Adipocyte (in vitro differentiated cells): ENCODE data around the gene NHLH1.
A peak's percentile ranks its signal among the peaks of the same experiment; 100 is the strongest.

Source experiments
- DNase-seq: peaks from one replicate; pipeline ENCODE4 v3.0.0-alpha.2; 2015; ENCODE audit warnings: low read depth
- H3K27me3 ChIP-seq: replicated peaks from 2 replicates; pipeline ENCODE4 v1.7.0; 2013; ENCODE audit warnings: mild to moderate bottlenecking, low read length, moderate library complexity; ENCODE audit not compliant: control insufficient read depth, insufficient read depth
- H3K36me3 ChIP-seq: 2 replicates; pipeline ENCODE4 v1.7.0; 2013; ENCODE audit warnings: low read length, mild to moderate bottlenecking, moderate library complexity; ENCODE audit not compliant: control insufficient read depth, insufficient read depth, severe bottlenecking
- H3K4me1 ChIP-seq: 2 replicates; pipeline ENCODE4 v1.7.0; 2013; ENCODE audit warnings: mild to moderate bottlenecking, low read length, moderate library complexity; ENCODE audit not compliant: control insufficient read depth, insufficient read depth
- H3K4me3 ChIP-seq: 2 replicates; pipeline ENCODE4 v1.7.0; 2013; ENCODE audit warnings: mild to moderate bottlenecking, low read length, moderate library complexity
- H3K9ac ChIP-seq: 2 replicates; pipeline ENCODE4 v1.7.0; 2013; ENCODE audit warnings: mild to moderate bottlenecking, low read length, moderate library complexity
- H3K9me3 ChIP-seq: 2 replicates; pipeline ENCODE4 v1.7.0; 2013; ENCODE audit warnings: mild to moderate bottlenecking, low read length, moderate library complexity; ENCODE audit not compliant: control insufficient read depth

NHLH1 gene

GRCh38 chr1:160359559-160360226, 7.2 kb upstream of the NHLH1 start:
- no peak overlapping the region for H3K4me3 ChIP-seq
- DNase-seq: no peak
- H3K9me3 ChIP-seq: no peaks in the 10 kb centered on the region
- H3K27me3 ChIP-seq: no peaks in the 10 kb centered on the region
- peak overlapping the region; percentile 44 for H3K9ac ChIP-seq
- peaks cover 77% of the 10 kb centered on the region for H3K4me1 ChIP-seq
- H3K36me3 ChIP-seq: peaks cover 45% of the 10 kb centered on the region

GRCh38 chr1:160360227-160360695, 6.6 kb upstream of the NHLH1 start:
- Histone ChIP-seq H3K9me3 (no peaks in the 10 kb centered on the region), H3K27me3 (no peaks in the 10 kb centered on the region), H3K4me3 (no peak overlapping the region), H3K36me3 (peaks cover 39% of the 10 kb centered on the region), H3K4me1 (peaks cover 71% of the 10 kb centered on the region), H3K9ac (peak overlapping the region; percentile 44)
- no peak for DNase-seq

- Histone ChIP-seq H3K9ac (peak overlapping the region; percentile 50), H3K9me3 (no peaks in the 10 kb centered on the region), H3K4me3 (no peak overlapping the region), H3K36me3 (peaks cover 30% of the 10 kb centered on the region), H3K27me3 (no peaks in the 10 kb centered on the region), H3K4me1 (peaks cover 62% of the 10 kb centered on the region)
- no peak for DNase-seq
These were observed 5.7 kb upstream of the NHLH1 start for GRCh38 chr1:160361199-160361598.

DNA sequence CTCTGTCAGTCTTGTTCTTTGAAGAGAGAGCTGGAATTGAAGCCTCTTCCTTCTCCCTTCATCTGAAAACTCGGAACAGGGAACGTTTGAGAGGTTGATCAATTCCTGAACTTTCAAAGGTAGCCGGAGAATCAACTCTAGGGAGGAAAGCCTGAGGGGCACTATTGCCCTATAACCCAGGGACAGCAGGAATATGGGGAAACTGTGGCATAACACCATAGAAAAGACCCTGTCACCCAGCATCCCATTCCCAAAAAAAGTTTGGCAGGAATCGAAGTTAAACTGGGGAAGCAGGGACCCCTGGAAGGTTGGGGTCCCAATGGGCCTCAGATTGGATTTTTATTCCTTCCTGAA, 5.1 kb upstream of the NHLH1 start:
- no peak overlapping the region for H3K4me3 ChIP-seq
- DNase-seq: no peak
- H3K4me1 ChIP-seq: peaks cover 56% of the 10 kb centered on the region

GRCh38 chr1:160362168-160362957, 4.5 kb upstream of the NHLH1 start:
- Histone ChIP-seq H3K36me3 (peaks cover 22% of the 10 kb centered on the region), H3K4me1 (peaks cover 52% of the 10 kb centered on the region), H3K4me3 (no peak overlapping the region), H3K27me3 (peaks cover 4% of the 10 kb centered on the region), H3K9me3 (no peaks in the 10 kb centered on the region), H3K9ac (peak overlapping the region; percentile 58)
- peak; percentile 47 for DNase-seq

More for the DNA sequence above, 5.1 kb upstream of the NHLH1 start:
- Histone ChIP-seq H3K9ac (peak overlapping the region; percentile 50), H3K27me3 (no peaks in the 10 kb centered on the region), H3K36me3 (peaks cover 24% of the 10 kb centered on the region), H3K9me3 (no peaks in the 10 kb centered on the region)

DNA sequence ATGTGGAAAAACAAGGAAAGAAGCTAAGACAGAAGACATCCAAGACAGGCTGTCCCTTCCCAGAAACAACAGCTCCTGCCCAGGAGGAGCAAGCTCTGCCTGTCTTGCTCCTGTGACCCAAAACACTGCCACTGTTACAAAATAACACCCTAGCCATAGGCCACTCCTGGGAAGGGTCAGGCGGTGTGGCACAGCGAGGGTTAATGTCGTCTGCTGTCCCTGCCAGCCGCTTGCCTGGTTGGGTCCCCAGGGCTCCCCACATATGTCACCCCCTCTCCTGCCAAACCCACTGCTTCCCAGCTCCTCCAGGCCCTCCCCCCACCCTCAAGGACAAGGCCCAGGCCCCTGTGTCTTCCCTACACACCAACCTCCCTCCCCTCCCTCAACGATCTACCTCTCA, 3.9 kb upstream of the NHLH1 start:
- H3K36me3 ChIP-seq: peaks cover 20% of the 10 kb centered on the region
- DNase-seq: no peak
- H3K4me3 ChIP-seq: no peak overlapping the region
- peaks cover 46% of the 10 kb centered on the region for H3K4me1 ChIP-seq
- no peaks in the 10 kb centered on the region for H3K9me3 ChIP-seq
- peaks cover 10% of the 10 kb centered on the region for H3K27me3 ChIP-seq
- H3K9ac ChIP-seq: peak overlapping the region; percentile 58

DNA sequence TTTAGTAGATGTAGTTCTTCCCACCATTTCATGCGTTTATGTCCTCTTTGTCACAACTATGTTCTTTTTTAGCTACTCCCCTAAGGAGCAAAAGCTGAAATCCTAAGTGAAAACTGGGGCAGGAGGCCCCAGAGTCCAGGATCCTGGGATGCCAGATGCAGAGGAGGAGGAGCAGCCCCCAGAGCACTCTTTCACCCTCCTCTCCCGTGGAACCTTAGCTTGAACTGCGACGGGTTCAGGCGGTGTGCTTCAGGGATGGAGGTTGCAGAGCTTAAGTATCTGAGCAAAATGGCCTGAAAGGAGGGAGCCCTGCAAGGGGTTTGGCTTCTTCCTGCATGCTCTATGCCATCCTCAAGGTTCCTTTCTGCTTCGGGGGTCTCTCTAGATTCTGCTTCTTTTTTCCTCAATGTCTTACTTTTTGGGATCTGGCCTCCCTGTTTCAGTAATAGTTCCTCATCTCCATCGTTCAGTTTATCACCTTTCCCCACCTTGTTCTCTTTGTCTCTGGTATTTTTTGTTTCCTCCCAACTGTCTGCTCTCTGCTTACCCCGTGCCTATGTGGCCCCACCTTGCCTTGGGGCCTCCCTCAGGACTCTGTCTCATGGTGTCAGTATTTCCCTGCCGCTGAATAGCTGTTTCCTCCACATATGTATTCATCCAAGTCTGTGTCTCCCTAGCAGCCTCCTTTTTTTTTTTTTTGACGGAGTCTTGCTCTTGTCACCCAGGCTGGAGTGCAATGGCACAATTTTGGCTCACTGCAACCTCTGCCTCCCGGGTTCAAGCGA, 2.7 kb upstream of the NHLH1 start:
- H3K9ac ChIP-seq: no peak overlapping the region
- peaks cover 14% of the 10 kb centered on the region for H3K27me3 ChIP-seq
- H3K9me3 ChIP-seq: no peaks in the 10 kb centered on the region
- peaks cover 11% of the 10 kb centered on the region for H3K36me3 ChIP-seq
- H3K4me3 ChIP-seq: no peak overlapping the region
- peaks cover 40% of the 10 kb centered on the region for H3K4me1 ChIP-seq
- DNase-seq: no peak

DNA sequence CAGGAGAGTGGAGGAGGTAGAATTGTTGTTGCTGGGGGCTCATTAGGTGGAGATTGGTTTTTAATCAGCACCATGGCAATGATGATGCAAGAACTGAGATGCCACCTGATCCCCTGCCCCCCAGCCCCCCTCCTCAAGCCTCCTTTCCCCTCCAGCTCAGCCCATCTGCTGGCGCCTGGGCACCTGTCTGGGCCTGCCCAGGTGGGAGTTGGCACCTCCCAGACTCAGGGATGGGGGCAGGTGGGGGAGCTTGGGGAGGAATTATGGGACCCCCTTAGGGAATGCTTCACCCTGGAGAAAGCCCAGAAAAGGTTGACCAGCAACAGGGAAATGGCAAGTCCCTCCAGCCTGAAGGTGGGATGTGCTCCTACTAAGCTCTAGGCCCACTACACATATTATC, 1.5 kb upstream of the NHLH1 start:
- peaks cover 14% of the 10 kb centered on the region for H3K27me3 ChIP-seq
- no peaks in the 10 kb centered on the region for H3K9me3 ChIP-seq
- H3K4me3 ChIP-seq: no peak overlapping the region
- H3K4me1 ChIP-seq: peaks cover 30% of the 10 kb centered on the region
- DNase-seq: no peak
- H3K36me3 ChIP-seq: peaks cover 3% of the 10 kb centered on the region
- H3K9ac ChIP-seq: no peak overlapping the region

DNA sequence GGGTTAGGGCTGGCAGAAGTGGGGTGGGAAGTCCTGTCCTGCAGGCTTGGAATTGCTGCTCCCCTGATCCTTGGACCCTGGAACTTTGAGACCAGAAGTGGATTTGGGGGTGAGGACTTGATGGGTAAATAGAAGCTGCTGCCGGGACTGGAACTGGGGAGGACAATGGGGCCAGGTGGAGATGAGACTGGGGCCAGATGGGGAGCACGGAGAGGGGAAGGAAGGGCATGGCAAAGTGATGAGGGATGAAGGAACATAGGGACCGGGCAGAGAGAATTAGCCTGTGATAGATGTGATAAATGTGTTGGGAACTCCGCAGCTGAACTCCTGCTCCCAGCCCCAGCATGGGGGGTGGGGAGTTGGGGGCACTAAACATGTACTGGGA, 637 bp downstream of the NHLH1 start:
- Histone ChIP-seq H3K9ac (no peak overlapping the region), H3K27me3 (peaks cover 14% of the 10 kb centered on the region), H3K4me3 (no peak overlapping the region), H3K4me1 (peaks cover 14% of the 10 kb centered on the region), H3K36me3 (no peaks in the 10 kb centered on the region), H3K9me3 (no peaks in the 10 kb centered on the region)
- DNase-seq: no peak

GRCh38 chr1:160367934-160368923, 1.4 kb downstream of the NHLH1 start:
- H3K36me3 ChIP-seq: no peaks in the 10 kb centered on the region
- peaks cover 7% of the 10 kb centered on the region for H3K4me1 ChIP-seq
- H3K27me3 ChIP-seq: peaks cover 14% of the 10 kb centered on the region
- H3K9me3 ChIP-seq: no peaks in the 10 kb centered on the region
- no peak overlapping the region for H3K9ac ChIP-seq
- no peak for DNase-seq
- no peak overlapping the region for H3K4me3 ChIP-seq
